GM23338 (cell line): Measurements from ENCODE around the gene FCGR1A.
"Not testable (repeated sequence)": the region's sequence is repeated elsewhere in the genome, so short reads cannot be mapped to it uniquely, and the experiment has no call there.

Experiments used
- CTCF ChIP-seq, 2 experiments: fragments of 200-600 bp in 1 of 2; sonication (generic) in 1 of 2; conservative IDR thresholded peaks; 2 replicates each; pipeline versions ENCODE4 v1.5.1 to v1.6.1; 2016 to 2017; ENCODE audit warnings: antibody characterized with exemption in 2 of 2, low read depth in 2 of 2, mild to moderate bottlenecking in 2 of 2, moderate library complexity in 1 of 2
- POLR2AphosphoS5 ChIP-seq: IDR thresholded peaks from 2 replicates; pipeline ENCODE4 v1.6.1; 2016; ENCODE audit warnings: antibody characterized with exemption, low read depth

- not testable (repeated sequence) for TF ChIP-seq POLR2AphosphoS5; CTCF (conservative IDR thresholded peaks at IDR 0.05; ENCODE audit: low read depth in 2 of 2)
These were observed 20.2 kb upstream of the FCGR1A start for GRCh38 chr1:149762294-149762693.
